ENCODE measurements around the gene HOPX.

The HOPX gene

DNA sequence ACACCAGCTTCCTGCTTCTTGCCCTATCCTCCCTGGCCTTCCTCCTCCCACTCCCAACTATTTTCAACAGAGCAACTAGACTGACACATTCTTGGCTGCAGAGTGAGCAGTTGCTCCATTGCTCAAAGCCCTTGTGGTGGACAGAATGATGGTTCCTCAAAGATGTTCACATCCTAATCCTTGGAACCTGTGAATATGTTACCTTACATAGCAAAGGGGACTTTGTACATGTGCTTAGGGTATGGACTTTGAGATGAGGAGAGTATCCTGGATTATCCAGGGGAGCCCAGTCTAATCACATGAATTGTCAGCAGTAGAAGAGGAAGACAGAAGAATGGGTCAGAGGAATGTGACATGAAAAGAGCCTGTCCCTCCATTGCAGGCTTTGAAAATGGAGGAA, 24.9 kb upstream of the HOPX start:
- H3K9me3 ChIP-seq (ENCODE audit: control insufficient read depth, insufficient read depth, low read depth, low read length) = no peaks in the 10 kb centered on the region
- H3K4me1 ChIP-seq (ENCODE audit: control insufficient read depth, insufficient read depth, low read length) = no peaks in the 10 kb centered on the region
- ChIA-PET POLR2A (no interaction called here), CTCF (interaction anchor here (0.7 kb wide), 1 partner anchor 398 kb away, joined by 3 read pairs; no protein-coding TSS in a partner anchor)
- no peak overlapping the region for H3K4me3 ChIP-seq (ENCODE audit: low read depth, low read length)
- no peak overlapping the region for H3K27ac ChIP-seq (ENCODE audit: extremely low read depth, low read depth, low read length)
- no peaks in the 10 kb centered on the region for H3K36me3 ChIP-seq (ENCODE audit: control insufficient read depth in 2 of 2, insufficient read depth in 1 of 2, low read length in 2 of 2)
- TF ChIP-seq TRIM28 (IDR thresholded peaks at IDR 0.05; ENCODE audit: borderline replicate concordance, low read length) = no peak
- no peak for TF ChIP-seq ZNF658 (tag by site-specific recombination; IDR thresholded peaks at IDR 0.05)
- TF ChIP-seq ZNF530 (tag by site-specific recombination; IDR thresholded peaks at IDR 0.05; ENCODE audit: low read depth) = no peak
- no peak for TF ChIP-seq ZFP41 (tag by site-specific recombination; IDR thresholded peaks at IDR 0.05; ENCODE audit: borderline replicate concordance)
- TF ChIP-seq, protein P1, sequence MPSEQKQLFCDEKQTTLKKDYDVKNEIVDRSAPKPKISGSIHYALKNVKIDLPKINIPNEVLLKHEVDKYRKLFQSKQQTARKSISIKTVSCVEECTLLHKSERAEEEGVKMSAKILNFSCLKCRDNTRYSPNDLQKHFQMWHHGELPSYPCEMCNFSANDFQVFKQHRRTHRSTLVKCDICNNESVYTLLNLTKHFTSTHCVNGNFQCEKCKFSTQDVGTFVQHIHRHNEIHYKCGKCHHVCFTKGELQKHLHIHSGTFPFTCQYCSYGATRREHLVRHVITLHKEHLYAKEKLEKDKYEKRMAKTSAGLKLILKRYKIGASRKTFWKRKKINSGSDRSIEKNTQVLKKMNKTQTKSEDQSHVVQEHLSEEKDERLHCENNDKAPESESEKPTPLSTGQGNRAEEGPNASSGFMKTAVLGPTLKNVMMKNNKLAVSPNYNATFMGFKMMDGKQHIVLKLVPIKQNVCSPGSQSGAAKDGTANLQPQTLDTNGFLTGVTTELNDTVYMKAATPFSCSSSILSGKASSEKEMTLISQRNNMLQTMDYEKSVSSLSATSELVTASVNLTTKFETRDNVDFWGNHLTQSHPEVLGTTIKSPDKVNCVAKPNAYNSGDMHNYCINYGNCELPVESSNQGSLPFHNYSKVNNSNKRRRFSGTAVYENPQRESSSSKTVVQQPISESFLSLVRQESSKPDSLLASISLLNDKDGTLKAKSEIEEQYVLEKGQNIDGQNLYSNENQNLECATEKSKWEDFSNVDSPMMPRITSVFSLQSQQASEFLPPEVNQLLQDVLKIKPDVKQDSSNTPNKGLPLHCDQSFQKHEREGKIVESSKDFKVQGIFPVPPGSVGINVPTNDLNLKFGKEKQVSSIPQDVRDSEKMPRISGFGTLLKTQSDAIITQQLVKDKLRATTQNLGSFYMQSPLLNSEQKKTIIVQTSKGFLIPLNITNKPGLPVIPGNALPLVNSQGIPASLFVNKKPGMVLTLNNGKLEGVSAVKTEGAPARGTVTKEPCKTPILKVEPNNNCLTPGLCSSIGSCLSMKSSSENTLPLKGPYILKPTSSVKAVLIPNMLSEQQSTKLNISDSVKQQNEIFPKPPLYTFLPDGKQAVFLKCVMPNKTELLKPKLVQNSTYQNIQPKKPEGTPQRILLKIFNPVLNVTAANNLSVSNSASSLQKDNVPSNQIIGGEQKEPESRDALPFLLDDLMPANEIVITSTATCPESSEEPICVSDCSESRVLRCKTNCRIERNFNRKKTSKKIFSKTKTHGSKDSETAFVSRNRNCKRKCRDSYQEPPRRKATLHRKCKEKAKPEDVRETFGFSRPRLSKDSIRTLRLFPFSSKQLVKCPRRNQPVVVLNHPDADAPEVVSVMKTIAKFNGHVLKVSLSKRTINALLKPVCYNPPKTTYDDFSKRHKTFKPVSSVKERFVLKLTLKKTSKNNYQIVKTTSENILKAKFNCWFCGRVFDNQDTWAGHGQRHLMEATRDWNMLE (tag by site-specific recombination; conservative IDR thresholded peaks at IDR 0.05; ENCODE audit: low read depth) = no peak
- no peak for TF ChIP-seq ZNF549 (tag by site-specific recombination; IDR thresholded peaks at IDR 0.05)
- TF ChIP-seq ZNF239 (tag by site-specific recombination; IDR thresholded peaks at IDR 0.05) = no peak
- TF ChIP-seq ZNF211 (tag by site-specific recombination; IDR thresholded peaks at IDR 0.05; ENCODE audit: low read depth) = no peak
- no peak for TF ChIP-seq ZNF426 (tag by site-specific recombination; IDR thresholded peaks at IDR 0.05)
- no peak for TF ChIP-seq ZBTB6 (tag by site-specific recombination; IDR thresholded peaks at IDR 0.05)
- no peak for TF ChIP-seq ZFP37 (tag by site-specific recombination; IDR thresholded peaks at IDR 0.05)
- TF ChIP-seq, protein P2, sequence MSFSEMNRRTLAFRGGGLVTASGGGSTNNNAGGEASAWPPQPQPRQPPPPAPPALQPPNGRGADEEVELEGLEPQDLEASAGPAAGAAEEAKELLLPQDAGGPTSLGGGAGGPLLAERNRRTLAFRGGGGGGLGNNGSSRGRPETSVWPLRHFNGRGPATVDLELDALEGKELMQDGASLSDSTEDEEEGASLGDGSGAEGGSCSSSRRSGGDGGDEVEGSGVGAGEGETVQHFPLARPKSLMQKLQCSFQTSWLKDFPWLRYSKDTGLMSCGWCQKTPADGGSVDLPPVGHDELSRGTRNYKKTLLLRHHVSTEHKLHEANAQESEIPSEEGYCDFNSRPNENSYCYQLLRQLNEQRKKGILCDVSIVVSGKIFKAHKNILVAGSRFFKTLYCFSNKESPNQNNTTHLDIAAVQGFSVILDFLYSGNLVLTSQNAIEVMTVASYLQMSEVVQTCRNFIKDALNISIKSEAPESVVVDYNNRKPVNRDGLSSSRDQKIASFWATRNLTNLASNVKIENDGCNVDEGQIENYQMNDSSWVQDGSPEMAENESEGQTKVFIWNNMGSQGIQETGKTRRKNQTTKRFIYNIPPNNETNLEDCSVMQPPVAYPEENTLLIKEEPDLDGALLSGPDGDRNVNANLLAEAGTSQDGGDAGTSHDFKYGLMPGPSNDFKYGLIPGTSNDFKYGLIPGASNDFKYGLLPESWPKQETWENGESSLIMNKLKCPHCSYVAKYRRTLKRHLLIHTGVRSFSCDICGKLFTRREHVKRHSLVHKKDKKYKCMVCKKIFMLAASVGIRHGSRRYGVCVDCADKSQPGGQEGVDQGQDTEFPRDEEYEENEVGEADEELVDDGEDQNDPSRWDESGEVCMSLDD (tag by site-specific recombination; IDR thresholded peaks at IDR 0.05) = no peak
- no peak for TF ChIP-seq ZNF391 (tag by site-specific recombination; IDR thresholded peaks at IDR 0.05; ENCODE audit: borderline replicate concordance, low read depth)
- TF ChIP-seq ZBTB26 (tag by site-specific recombination; optimal IDR thresholded peaks at IDR 0.05) = no peak
- TF ChIP-seq INSM2 (tag by site-specific recombination; IDR thresholded peaks at IDR 0.05) = no peak
